ENCODE measurements around the gene CWF19L1. TPM values are rescaled to one million over a fixed set of nuclear protein-coding genes. Genes with fewer than 3 reads are reported as not detected.

CWF19L1 gene
- total and polyA plus RNA-seq, 2 of the 13 experiments (the other 11 are each of a cell fraction or from before 2014, with no cell fraction given) = 13.6 to 42.1 TPM

GRCh38 chr10:100185364-100186252 lies 81.8 kb downstream of the CWF19L1 start, which contains the start of gene ERLIN1 (continued):
- TF ChIP-seq ZNF562 (CRISPR knock-in tag; IDR thresholded peaks at IDR 0.05; ENCODE audit: borderline replicate concordance) = peak; percentile 83; the same call in 1 of the 2 replicates
- peak; percentile 42; the same call in 1 of the 2 replicates for TF ChIP-seq ZNF580 (CRISPR knock-in tag; IDR thresholded peaks at IDR 0.05; ENCODE audit: borderline replicate concordance, low read depth)
- 0 out of 2 replicates have a peak, but pooled peaks have one; percentile 51 for TF ChIP-seq HNRNPL (IDR thresholded peaks at IDR 0.05; ENCODE audit: low read depth, low read length)
- no peak for TF ChIP-seq ATF1 (CRISPR knock-in tag; IDR thresholded peaks at IDR 0.05)
- TF ChIP-seq ZNF124 (CRISPR knock-in tag; IDR thresholded peaks at IDR 0.05) = no peak; the same call in 1 of the 2 replicates
- no peak; the same call in 1 of the 2 replicates for TF ChIP-seq ZSCAN30 (CRISPR knock-in tag; IDR thresholded peaks at IDR 0.05)
- TF ChIP-seq, protein P1, sequence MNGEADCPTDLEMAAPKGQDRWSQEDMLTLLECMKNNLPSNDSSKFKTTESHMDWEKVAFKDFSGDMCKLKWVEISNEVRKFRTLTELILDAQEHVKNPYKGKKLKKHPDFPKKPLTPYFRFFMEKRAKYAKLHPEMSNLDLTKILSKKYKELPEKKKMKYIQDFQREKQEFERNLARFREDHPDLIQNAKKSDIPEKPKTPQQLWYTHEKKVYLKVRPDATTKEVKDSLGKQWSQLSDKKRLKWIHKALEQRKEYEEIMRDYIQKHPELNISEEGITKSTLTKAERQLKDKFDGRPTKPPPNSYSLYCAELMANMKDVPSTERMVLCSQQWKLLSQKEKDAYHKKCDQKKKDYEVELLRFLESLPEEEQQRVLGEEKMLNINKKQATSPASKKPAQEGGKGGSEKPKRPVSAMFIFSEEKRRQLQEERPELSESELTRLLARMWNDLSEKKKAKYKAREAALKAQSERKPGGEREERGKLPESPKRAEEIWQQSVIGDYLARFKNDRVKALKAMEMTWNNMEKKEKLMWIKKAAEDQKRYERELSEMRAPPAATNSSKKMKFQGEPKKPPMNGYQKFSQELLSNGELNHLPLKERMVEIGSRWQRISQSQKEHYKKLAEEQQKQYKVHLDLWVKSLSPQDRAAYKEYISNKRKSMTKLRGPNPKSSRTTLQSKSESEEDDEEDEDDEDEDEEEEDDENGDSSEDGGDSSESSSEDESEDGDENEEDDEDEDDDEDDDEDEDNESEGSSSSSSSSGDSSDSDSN (CRISPR knock-in tag; IDR thresholded peaks at IDR 0.05) = peak; percentile 68
- TF ChIP-seq ZFP36L2 (CRISPR knock-in tag; IDR thresholded peaks at IDR 0.05) = no peak
- peak; percentile 86 for TF ChIP-seq KDM2A (CRISPR knock-in tag; IDR thresholded peaks at IDR 0.05; ENCODE audit: borderline replicate concordance, low read depth)
- no peak for TF ChIP-seq CCAR2 (optimal IDR thresholded peaks at IDR 0.05; ENCODE audit: low read depth, low read length)
- TF ChIP-seq RBM39 (IDR thresholded peaks at IDR 0.05; ENCODE audit: low read depth, low read length, poor library complexity, severe bottlenecking) = peak; percentile 82
- TF ChIP-seq POLR2A (IDR thresholded peaks at IDR 0.05; ENCODE audit: insufficient read depth in 1 of 2, low read depth in 2 of 2, low read length in 2 of 2) = peak; percentile 84
- peak; percentile 52; the same call in 1 of the 2 replicates for TF ChIP-seq PRMT3 (CRISPR knock-in tag; IDR thresholded peaks at IDR 0.05; ENCODE audit: borderline replicate concordance, low read depth)
- TF ChIP-seq GLMP (CRISPR knock-in tag; IDR thresholded peaks at IDR 0.05; ENCODE audit: borderline replicate concordance) = no peak
- TF ChIP-seq KDM1A (CRISPR knock-in tag; IDR thresholded peaks at IDR 0.05) = no peak
- peak; percentile 79 for TF ChIP-seq MNT (IDR thresholded peaks at IDR 0.05)
- TF ChIP-seq ATF6 (CRISPR knock-in tag; conservative IDR thresholded peaks at IDR 0.05) = 0 out of 2 replicates have a peak, but pooled peaks have one; percentile 34
- TF ChIP-seq ZNF501 (CRISPR knock-in tag; IDR thresholded peaks at IDR 0.05) = peak; percentile 80

Data from HepG2 (cell line).